Natural killer cell treated with Interleukin-12 subunit alpha and Interleukin-12 subunit beta and Interleukin-15 and Interleukin-18, amount 100 ng/mL, for 72 hours (primary cell): ENCODE data around the gene PALB2. TPM values are rescaled to one million over a fixed set of nuclear protein-coding genes. Genes with fewer than 3 reads are reported as not detected.
"Not testable (repeated sequence)": the region's sequence is repeated elsewhere in the genome, so short reads cannot be mapped to it uniquely, and the experiment has no call there.

Experiments
- ATAC-seq, 2 donors: fragments of 150-1000 bp; cut with Tn5 transposase in 1 of 2; sonication (Bioruptor Pico), chemical (Tn5 transposase) in 1 of 2; 2 replicates each; pipeline ENCODE4 v1.10.0; 2021
- DNase-seq: peaks from one replicate; pipeline ENCODE4 v3.0.0; 2022; ENCODE audit warnings: low spot score
- H3K27ac Mint-ChIP-seq, 2 donors: 1 replicate in 1 of 2; 2 replicates in 1 of 2; pipeline ENCODE4 v1.8.0; 2022; ENCODE audit warnings: mixed read lengths in 2 of 2, mild to moderate bottlenecking in 1 of 2, moderate library complexity in 1 of 2
- H3K27me3 Mint-ChIP-seq, 2 donors: 1 replicate in 1 of 2; 2 replicates in 1 of 2; pipeline ENCODE4 v1.8.0; 2022; ENCODE audit warnings: mixed read lengths in 2 of 2
- H3K36me3 Mint-ChIP-seq: one replicate; pipeline ENCODE4 v1.8.0; 2022; ENCODE audit warnings: mixed read lengths
- H3K4me1 Mint-ChIP-seq, 2 donors: 1 replicate in 1 of 2; 2 replicates in 1 of 2; pipeline ENCODE4 v1.8.0; 2022; ENCODE audit warnings: low read depth in 2 of 2, mixed read lengths in 2 of 2, mild to moderate bottlenecking in 1 of 2
- H3K4me3 Mint-ChIP-seq: one replicate; pipeline ENCODE4 v1.8.0; 2022; ENCODE audit warnings: mixed read lengths
- H3K9me3 Mint-ChIP-seq: 2 replicates; pipeline ENCODE4 v1.8.0; 2022; ENCODE audit warnings: mixed read lengths
- total RNA-seq, 2 donors: library from RNA; stranded (reverse); gene quantifications; one replicate each; pipeline ENCODE4 v1.2.3, GENCODE V29; 2022

PALB2 gene
- total RNA-seq, 2 donors from 2014 or later = 20.6 to 28.4 TPM

DNA sequence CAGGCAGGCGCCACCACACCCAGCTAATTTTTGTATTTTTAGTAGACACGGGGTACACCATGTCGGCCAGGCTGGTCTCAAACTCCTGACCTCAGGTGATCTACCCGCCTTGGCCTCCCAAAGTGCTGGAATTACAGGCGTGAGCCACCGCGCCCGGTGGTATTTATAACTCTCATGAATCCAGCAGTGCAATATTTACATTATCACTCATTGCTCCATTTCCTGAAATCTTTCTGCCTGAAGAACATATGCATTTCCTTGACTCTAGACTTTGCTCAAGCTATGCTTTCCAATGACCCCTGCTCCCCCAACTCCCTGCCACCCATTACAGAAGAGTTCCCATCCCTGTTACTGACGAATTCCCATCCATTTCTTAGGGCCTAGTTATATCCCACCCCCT, 25.3 kb downstream of the PALB2 start:
- Mint-ChIP-seq H3K4me1 (no peaks in the 10 kb centered on the region), H3K36me3 (peaks cover 19% of the 10 kb centered on the region), H3K9me3 (no peaks in the 10 kb centered on the region), H3K27me3 (no peaks in the 10 kb centered on the region), H3K27ac (no peak overlapping the region), H3K4me3 (no peak overlapping the region)
- no peak for DNase-seq
- ATAC-seq = no peak

DNA sequence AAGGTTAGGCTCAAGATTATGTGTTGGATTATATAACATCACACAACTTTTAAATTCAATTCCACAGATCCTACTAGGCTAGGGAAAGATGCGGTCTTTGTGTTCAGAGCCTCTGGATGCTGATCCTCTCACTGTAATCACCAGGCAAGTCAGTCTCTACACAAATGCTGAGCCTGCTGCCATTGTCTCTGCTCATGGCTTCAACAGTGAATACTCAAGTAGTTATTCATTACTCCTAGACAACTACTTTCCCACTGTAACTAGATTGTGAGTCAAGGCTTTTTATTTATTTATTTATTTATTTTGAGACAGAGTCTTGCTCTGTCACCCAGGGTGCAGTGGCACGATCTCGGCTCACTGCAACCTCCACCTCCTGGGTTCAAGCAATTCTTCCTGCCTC, 29.2 kb downstream of the PALB2 start:
- Mint-ChIP-seq H3K27me3 (no peaks in the 10 kb centered on the region), H3K36me3 (peaks cover 6% of the 10 kb centered on the region), H3K4me1 (no peaks in the 10 kb centered on the region), H3K4me3 (no peak overlapping the region), H3K9me3 (no peaks in the 10 kb centered on the region), H3K27ac (no peak overlapping the region)
- DNase-seq (no peak), ATAC-seq (no peak)

DNA sequence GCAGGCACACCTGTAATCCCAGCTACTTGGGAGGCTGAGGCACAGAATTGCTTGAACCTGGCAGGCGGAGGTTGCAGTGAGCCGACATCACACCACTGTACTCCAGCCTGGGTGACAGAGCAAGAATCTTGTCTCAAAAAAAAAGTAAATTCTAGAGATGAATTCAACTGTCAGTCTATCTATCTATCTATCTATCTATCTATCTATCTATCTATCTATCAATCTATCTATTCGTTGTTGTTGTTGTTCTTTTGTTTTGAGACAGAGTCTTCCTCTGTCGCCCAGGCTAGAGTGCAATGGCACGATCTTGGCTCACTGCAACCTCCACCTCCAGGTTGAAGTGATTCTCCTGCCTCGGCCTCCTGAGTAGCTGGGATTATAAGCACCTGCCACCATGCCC, 30.2 kb downstream of the PALB2 start:
- H3K27me3 Mint-ChIP-seq, DNase-seq, H3K4me1 Mint-ChIP-seq, H3K9me3 Mint-ChIP-seq, H3K4me3 Mint-ChIP-seq, H3K36me3 Mint-ChIP-seq, H3K27ac Mint-ChIP-seq, ATAC-seq: not testable (repeated sequence)

DNA sequence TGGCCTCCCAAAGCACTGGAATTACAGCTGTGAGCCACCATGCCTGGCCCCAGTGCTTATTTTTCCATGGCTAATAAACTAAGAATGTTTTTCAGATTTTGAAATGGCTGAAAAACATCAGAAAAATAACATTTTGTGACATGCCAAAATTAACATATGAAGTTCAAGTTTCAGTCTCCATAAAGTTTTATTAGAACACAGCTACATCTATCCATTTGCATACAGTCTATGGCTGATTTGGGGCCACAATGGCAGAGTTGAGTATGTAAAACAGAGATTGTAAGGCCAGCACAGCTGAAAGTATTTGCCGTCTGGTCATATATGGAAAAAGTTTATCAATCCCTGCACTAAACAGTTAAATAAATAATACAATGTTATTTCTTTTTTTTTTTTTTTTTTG, 31.2 kb downstream of the PALB2 start:
- Mint-ChIP-seq H3K36me3 (no peaks in the 10 kb centered on the region), H3K27ac (no peak overlapping the region)
- no peak for DNase-seq

DNA sequence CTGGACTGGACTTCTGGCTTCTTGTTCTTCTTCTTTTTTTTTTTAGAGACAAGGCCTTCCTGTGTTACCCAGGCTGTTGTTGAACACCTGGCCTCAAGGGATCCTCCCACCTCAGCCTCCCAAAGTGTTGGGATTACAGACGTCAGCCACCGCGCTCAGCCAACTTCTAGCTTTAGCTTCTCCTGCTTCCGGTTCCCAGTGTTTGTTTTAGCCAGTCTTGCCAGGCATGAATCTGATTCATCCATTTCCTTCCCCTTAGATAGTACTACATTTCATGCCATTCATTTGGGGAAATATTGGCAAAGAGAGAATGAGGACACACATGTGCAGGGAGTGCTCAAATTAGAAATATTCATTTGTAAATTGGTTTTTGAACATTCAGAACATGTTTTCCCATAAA, 32.9 kb downstream of the PALB2 start:
- DNase-seq (no peak), ATAC-seq (no peak)
- H3K4me3 Mint-ChIP-seq = no peak overlapping the region
- H3K4me1 Mint-ChIP-seq = no peaks in the 10 kb centered on the region
- peak overlapping the region in 1 of 2 donors; percentile 33 for H3K27ac Mint-ChIP-seq
- peaks cover 6% of the 10 kb centered on the region for H3K36me3 Mint-ChIP-seq
- no peaks in the 10 kb centered on the region for H3K9me3 Mint-ChIP-seq
- H3K27me3 Mint-ChIP-seq = no peaks in the 10 kb centered on the region

More for the DNA sequence above, 31.2 kb downstream of the PALB2 start:
- Mint-ChIP-seq H3K27me3 (no peaks in the 10 kb centered on the region), H3K4me3 (no peak overlapping the region), H3K4me1 (no peaks in the 10 kb centered on the region), H3K9me3 (no peaks in the 10 kb centered on the region)
- no peak for ATAC-seq

DNA sequence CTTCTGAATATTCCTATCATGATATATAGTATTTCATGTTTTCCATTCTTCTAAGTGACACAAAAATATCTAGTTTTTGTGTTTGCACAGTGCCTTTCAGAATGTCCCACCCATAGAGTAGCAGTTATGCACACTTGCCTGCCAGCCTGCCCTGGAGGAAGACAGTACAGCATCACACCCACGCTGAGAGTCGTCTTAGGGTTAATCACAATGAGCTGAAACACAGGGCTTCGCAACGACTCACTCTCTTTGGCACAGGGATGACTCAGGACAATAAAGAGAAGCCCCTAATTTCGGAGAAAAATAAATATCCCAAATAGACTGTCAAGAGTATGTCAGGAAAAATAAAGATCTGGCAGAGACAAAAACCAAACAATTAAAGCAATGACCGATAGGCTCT, 33.4 kb downstream of the PALB2 start:
- H3K4me3 Mint-ChIP-seq = no peak overlapping the region
- ATAC-seq = no peak
- H3K36me3 Mint-ChIP-seq = peaks cover 6% of the 10 kb centered on the region
- no peak for DNase-seq
- no peaks in the 10 kb centered on the region for H3K27me3 Mint-ChIP-seq
- peak overlapping the region in 1 of 2 donors; percentile 33 for H3K27ac Mint-ChIP-seq
- H3K4me1 Mint-ChIP-seq = no peaks in the 10 kb centered on the region
- H3K9me3 Mint-ChIP-seq = no peaks in the 10 kb centered on the region

DNA sequence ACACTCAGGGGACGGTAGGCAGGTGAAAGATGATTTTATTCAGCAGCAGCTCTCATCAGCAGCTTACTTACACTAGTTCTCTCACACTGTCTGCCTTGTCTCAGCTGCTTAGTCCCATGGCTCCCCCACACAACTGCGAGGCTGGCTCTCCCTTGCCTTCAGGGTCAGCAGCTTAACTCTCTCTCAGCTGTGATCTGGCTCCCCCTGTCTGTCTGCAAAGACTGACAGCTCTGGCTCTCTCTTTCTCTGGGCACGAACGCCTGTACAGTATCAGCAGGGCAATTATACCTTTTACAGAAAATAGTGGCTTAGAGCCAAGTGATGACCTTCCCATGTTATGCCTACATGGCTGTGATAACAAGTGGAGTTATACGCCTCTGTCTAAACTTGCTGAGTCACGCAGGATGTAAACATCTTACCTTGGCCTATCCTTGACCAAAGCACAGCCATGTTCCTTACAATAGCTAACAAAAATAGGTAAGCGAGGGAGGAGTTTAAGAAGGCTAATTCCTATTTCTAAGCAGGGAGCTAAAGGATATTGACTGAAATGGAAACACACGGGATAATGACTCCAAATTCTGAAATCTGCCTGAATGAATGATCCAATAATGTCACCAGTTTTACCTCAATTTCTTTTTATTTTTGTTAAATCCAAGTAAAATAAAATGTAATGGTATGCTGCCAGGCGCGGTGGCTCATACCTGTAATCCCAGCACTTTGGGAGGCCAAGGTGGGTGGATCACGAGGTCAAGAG, 43.9 kb downstream of the PALB2 start:
- Mint-ChIP-seq H3K27me3 (no peaks in the 10 kb centered on the region), H3K27ac (peak overlapping the region; percentile 12 to 45), H3K4me3 (peak overlapping the region; percentile 47), H3K36me3 (no peaks in the 10 kb centered on the region), H3K4me1 (peaks cover 10 to 15% of the 10 kb centered on the region in 2 donors), H3K9me3 (no peaks in the 10 kb centered on the region)
- DNase-seq (no peak), ATAC-seq (no peak)

DNA sequence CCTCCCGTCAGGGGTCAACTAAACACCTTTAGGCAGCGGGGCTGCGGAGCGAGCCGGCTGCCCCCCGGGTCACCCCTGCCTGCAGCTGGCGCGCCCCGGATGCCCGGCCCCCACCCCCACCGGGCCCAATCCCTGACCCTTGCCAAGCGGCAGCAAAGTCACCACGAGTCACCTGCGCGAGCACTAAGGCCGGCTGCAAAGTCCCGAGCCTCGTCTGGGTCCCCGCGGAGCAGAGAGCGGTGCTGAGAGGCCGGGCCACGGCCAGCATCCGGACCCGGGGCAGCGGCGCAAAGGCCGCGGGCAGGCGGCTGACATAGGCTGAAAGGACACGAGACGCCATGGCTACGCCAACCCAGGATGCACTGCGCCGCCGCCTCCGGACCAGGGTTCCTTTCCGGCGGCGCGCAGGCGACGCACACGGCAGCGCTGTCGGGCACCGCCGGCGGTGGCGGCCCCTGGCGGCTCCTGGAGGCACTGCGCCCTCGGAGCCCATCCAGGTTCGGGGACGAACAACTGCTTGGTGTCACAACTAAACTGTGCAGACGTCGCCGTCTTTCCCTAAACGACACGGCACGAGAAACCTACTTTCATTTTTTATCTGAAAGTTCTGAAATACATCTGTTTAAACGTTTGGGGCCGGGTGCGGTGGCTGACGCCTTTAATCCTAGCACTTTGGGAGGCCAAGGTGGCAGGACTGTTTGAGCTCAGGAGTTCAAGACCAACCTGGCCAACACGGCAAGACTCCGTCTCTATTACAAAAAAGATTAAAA, 45.0 kb downstream of the PALB2 start, which contains the start of gene NDUFAB1:
NDUFAB1 (minus strand) TSS at position 366 of the 770 bp plus-strand sequence; CDS start at position 340, 26 bp downstream.
- Mint-ChIP-seq H3K36me3 (no peaks in the 10 kb centered on the region), H3K27me3 (no peaks in the 10 kb centered on the region), H3K9me3 (no peaks in the 10 kb centered on the region), H3K27ac (peak within 1 kb of the TSS; percentile 59 to 60), H3K4me3 (peak within 1 kb of the TSS; percentile 87), H3K4me1 (peaks cover 17 to 23% of the 10 kb centered on the region in 2 donors)
- DNase-seq (peak; percentile 94), ATAC-seq (peak; percentile 99 to 100)

DNA sequence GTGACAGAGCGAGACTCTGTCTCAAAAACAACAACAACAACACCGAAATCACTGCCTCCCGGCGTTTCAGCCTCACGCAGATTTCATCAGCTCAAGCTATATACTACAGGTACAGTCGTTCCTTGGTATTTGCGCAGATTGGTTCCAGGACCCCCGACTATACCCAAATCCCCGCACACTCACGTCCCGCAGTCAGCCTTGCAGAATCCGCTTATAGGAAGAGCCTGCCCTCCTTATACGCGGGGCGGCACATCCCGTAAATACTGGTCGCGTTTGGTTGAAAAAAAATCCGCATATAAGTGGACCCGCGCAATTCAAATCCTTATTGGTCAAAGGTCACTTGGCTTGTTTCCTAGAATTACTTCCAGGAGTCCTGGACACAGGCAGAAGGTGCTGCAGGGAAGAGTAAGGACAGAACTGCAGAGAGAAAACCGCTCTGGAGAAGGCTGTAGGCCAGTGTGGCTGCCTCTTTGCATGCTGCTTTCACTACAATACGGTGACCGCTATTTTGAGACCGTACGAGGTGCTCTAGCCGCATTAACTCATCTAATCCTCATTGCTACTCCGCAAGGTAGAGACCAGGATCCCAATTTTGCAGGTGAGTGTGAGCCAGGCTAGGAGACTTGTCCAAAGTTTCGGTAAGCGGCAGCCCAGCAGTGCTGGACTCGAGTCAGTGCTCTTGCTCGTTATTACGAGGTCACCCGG, 45.7 kb downstream of the PALB2 start:
- Mint-ChIP-seq H3K36me3 (no peaks in the 10 kb centered on the region), H3K27me3 (no peaks in the 10 kb centered on the region), H3K9me3 (no peaks in the 10 kb centered on the region), H3K4me1 (peaks cover 17 to 25% of the 10 kb centered on the region in 2 donors), H3K4me3 (peak overlapping the region; percentile 87), H3K27ac (peak overlapping the region; percentile 28 to 60)
- ATAC-seq = no peak
- DNase-seq = no peak

DNA sequence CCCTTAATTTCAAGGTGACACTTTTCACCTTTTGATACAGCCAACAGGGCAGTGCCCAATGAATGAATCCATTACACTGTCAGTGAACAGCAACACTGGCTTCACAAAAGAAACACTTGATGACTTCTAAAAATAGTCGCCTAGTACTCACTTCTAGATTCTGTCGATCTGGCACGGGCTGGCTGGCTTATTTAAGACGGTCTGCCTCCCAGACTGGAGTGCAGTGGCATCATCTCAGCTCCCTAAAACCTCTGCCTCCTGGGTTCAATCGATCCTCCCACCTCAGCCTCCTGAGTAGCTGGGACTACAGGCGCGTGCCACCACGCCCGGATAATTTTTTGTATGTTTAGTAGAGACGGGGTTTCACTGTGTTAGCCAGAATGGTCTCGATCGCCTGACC, 46.9 kb downstream of the PALB2 start:
- Mint-ChIP-seq H3K27me3 (no peaks in the 10 kb centered on the region), H3K27ac (no peak overlapping the region), H3K4me3 (peak overlapping the region; percentile 87), H3K4me1 (peaks cover 17 to 28% of the 10 kb centered on the region in 2 donors), H3K9me3 (no peaks in the 10 kb centered on the region), H3K36me3 (peaks cover 4% of the 10 kb centered on the region)
- no peak for ATAC-seq
- no peak for DNase-seq

DNA sequence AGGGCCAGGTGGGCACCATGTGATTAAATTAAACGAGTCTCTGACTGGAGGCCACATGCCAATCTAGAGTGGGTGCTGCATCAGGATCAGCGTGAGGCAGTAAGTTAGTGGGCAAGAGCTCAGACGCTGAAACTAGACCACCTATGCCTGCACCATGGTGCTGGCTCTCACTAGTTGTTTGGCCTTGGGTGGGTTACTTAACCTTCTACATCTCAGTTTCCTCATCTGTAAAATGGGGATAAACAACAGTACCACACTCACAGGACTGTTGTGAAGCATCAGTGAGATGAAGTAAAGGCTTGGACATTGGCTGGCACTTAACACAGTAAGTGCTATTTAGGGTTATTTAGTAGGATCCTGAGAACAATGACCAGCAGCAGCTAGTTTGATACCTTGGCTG, 50.9 kb downstream of the PALB2 start:
- Mint-ChIP-seq H3K4me1 (peaks cover 7 to 20% of the 10 kb centered on the region in 2 donors), H3K27me3 (no peaks in the 10 kb centered on the region), H3K4me3 (no peak overlapping the region), H3K9me3 (no peaks in the 10 kb centered on the region), H3K27ac (no peak overlapping the region), H3K36me3 (peaks cover 6% of the 10 kb centered on the region)
- DNase-seq (no peak), ATAC-seq (no peak)

DNA sequence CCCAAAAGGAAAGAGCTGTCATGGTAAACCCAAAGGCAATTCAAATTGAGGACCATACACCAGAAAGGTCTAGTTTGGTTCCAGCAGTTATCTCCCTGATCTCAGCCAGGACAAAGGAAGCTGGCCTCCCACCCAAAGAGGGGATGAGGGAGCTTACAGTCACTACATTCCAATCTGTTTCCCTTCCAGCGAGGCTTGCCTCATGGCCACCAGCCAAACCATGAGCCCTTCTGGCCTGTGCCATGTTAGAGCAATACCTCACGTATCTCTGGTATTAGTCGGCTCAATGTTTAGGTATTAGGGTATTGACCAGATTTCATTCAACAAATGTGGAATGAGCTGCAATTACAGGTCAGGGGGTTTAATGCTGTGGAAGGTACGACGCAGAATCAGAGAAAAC, 53.4 kb downstream of the PALB2 start:
- DNase-seq (no peak), ATAC-seq (no peak)
- Mint-ChIP-seq H3K27me3 (no peaks in the 10 kb centered on the region), H3K27ac (no peak overlapping the region), H3K9me3 (no peaks in the 10 kb centered on the region), H3K36me3 (peaks cover 12% of the 10 kb centered on the region), H3K4me1 (peaks cover 6 to 16% of the 10 kb centered on the region in 2 donors), H3K4me3 (no peak overlapping the region)

DNA sequence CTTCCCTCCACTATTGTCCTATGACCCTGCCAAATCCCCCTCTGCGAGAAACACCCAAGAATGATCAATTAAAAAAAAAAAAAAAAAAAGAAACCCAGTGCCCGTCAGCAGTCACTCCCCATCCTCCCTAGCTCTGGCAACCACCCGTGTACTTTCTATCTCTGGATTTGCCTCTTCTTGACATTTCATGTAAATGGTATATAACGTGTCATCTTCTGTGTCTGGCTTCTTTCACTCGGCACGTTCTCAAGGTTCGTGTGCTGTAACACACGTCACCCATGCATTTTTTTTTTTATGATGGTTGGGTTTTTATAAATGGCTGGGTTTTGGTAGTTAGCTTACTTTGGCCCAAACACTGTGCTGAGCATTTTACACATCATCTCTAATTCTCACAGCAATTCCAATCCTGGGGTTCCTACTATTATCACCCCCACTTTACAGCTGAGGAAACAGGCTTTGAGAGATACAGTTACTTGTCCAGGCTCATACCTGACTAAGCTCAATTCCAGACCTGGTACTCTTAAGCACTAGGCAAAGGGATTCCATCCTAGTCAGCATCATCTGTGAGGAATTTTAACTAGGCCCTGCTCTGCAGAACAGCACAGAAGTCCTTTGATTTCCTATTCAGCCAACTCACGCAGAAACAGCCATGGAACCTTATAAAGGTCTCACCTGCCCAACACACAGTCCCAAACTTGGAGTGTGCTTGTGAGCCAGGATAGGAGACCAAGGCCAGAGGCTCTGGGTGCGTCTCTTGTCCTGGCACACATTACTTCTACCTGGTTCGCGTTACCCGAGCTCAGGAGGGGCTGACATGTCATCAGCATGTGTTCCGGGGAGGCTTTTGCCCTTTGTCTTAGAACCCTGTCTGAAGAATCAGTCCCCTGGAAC, 56.7 kb downstream of the PALB2 start:
- Mint-ChIP-seq H3K4me3 (no peak overlapping the region), H3K36me3 (peaks cover 18% of the 10 kb centered on the region), H3K9me3 (no peaks in the 10 kb centered on the region), H3K4me1 (peaks cover 0 to 3% of the 10 kb centered on the region in 2 donors), H3K27ac (no peak overlapping the region), H3K27me3 (no peaks in the 10 kb centered on the region)
- DNase-seq (no peak), ATAC-seq (no peak)
